Keratinocyte (primary cell): Measurements from ENCODE around the gene UQCRQ. TPM values are rescaled to one million over a fixed set of nuclear protein-coding genes. Genes with fewer than 3 reads are reported as not detected.

ENCODE experiments used
- DNase-seq: peaks from one replicate; pipeline ENCODE4 v3.0.0-alpha.2; 2011; ENCODE audit warnings: low read depth, missing footprints, low spot score
- FAIRE-seq: peaks from 2 replicates; lab custom pipeline; 2011; peaks lifted over from hg19 to GRCh38; lab: Jason Lieb, UNC
- H2AFZ ChIP-seq: 2 replicates; pipeline ENCODE4 v1.6.0; 2012; ENCODE audit warnings: low read length, control low read depth, inconsistent platforms; ENCODE audit not compliant: control insufficient read depth
- H3K27ac ChIP-seq: 2 replicates; pipeline ENCODE4 v1.5.1; 2011; ENCODE audit warnings: low read length; ENCODE audit not compliant: control insufficient read depth, insufficient read depth
- H3K27me3 ChIP-seq: 3 replicates; pipeline ENCODE4 v1.6.0; 2011; ENCODE audit warnings: low read length; ENCODE audit not compliant: control insufficient read depth, insufficient read depth; ENCODE audit errors: extremely low read depth
- H3K36me3 ChIP-seq, 2 experiments: 2 replicates in 1 of 2; 3 replicates in 1 of 2; pipeline ENCODE4 v1.5.1; 2011; ENCODE audit warnings: low read length in 2 of 2, mild to moderate bottlenecking in 1 of 2; ENCODE audit not compliant: control insufficient read depth in 2 of 2, insufficient read depth in 2 of 2; ENCODE audit errors: extremely low read depth in 1 of 2
- H3K4me1 ChIP-seq: 3 replicates; pipeline ENCODE4 v1.5.1; 2011; ENCODE audit warnings: low read length; ENCODE audit not compliant: control insufficient read depth, insufficient read depth; ENCODE audit errors: extremely low read depth
- H3K4me2 ChIP-seq: 3 replicates; pipeline ENCODE4 v1.6.0; 2011; ENCODE audit warnings: low read depth, low read length; ENCODE audit not compliant: control insufficient read depth, insufficient read depth; ENCODE audit errors: extremely low read depth
- H3K4me3 ChIP-seq, 3 experiments: fragments of 200-600 bp in 1 of 3; sonication (generic) in 1 of 3; 2 replicates in 2 of 3; 3 replicates in 1 of 3; pipeline ENCODE4 v1.5.1; 2011 to 2016; ENCODE audit warnings: low read length in 3 of 3, mild to moderate bottlenecking in 3 of 3, control low read depth in 2 of 3, inconsistent platforms in 1 of 3, low read depth in 1 of 3, mixed read lengths in 1 of 3, mixed run types in 1 of 3, moderate library complexity in 1 of 3; ENCODE audit not compliant: control insufficient read depth in 2 of 3, insufficient read depth in 2 of 3; ENCODE audit errors: extremely low read depth in 1 of 3
- H3K79me2 ChIP-seq: 2 replicates; pipeline ENCODE4 v1.6.0; 2012; ENCODE audit warnings: low read length; ENCODE audit not compliant: control insufficient read depth, insufficient read depth
- H3K9ac ChIP-seq: 3 replicates; pipeline ENCODE4 v1.6.0; 2011; ENCODE audit warnings: low read length; ENCODE audit not compliant: control insufficient read depth, insufficient read depth; ENCODE audit errors: extremely low read depth
- H3K9me1 ChIP-seq: 3 replicates; pipeline ENCODE4 v1.6.0; 2011; ENCODE audit warnings: low read length; ENCODE audit not compliant: control insufficient read depth, insufficient read depth; ENCODE audit errors: extremely low read depth
- H3K9me3 ChIP-seq: 2 replicates; pipeline ENCODE4 v1.5.1; 2012; ENCODE audit warnings: low read depth, low read length; ENCODE audit not compliant: control insufficient read depth
- H4K20me1 ChIP-seq: 3 replicates; pipeline ENCODE4 v1.6.0; 2011; ENCODE audit warnings: low read length; ENCODE audit not compliant: control insufficient read depth, insufficient read depth; ENCODE audit errors: extremely low read depth
- CTCF ChIP-seq, 3 experiments: IDR thresholded peaks in 1 of 3; conservative IDR thresholded peaks in 1 of 3; optimal IDR thresholded peaks in 1 of 3; 2 replicates in 2 of 3; 3 replicates in 1 of 3; pipeline versions ENCODE3 to v1.5.1; 2011; ENCODE audit warnings: low read length in 3 of 3, mild to moderate bottlenecking in 3 of 3, moderate library complexity in 2 of 3, control low read depth in 1 of 3, inconsistent platforms in 1 of 3; ENCODE audit not compliant: insufficient read depth in 2 of 3; ENCODE audit errors: extremely low read depth in 1 of 3
- EZH2 ChIP-seq: IDR thresholded peaks from one replicate; pipeline ENCODE4 v1.6.1; 2012; ENCODE audit warnings: inconsistent platforms, mild to moderate bottlenecking, low read length, moderate library complexity
- dilution Hi-C: fragments of 300-500 bp; cut with MboI; formaldehyde crosslinking; loops from one replicate; pipeline ENCODE4 v1.7.0; 2020; ENCODE audit warnings: low sequenced_read_pairs; ENCODE audit not compliant: extremely low pct_ligation_motif_present
- polyA plus RNA-seq, 5 experiments: library from polyadenylated mRNA; depleted of rRNA in 3 of 5; stranded (reverse) in 3 of 5; stranded (forward) in 1 of 5; unstranded in 1 of 5; fragments of >200 nt; gene quantifications; 1 replicate in 1 of 5; 2 replicates in 3 of 5; 3 replicates in 1 of 5; pipeline versions ENCODE4 v1.2.1 to v1.2.3, GENCODE V29; 2011 to 2012; ENCODE audit warnings: missing spikeins in 2 of 5, low read depth in 1 of 5, low replicate concordance in 1 of 5

The UQCRQ gene
- polyA plus RNA-seq, 1 donor (not counting 4 experiments of a cell fraction or from before 2014, with no cell fraction given) = 488 TPM

GRCh38 chr5:132825834-132826391 lies 40.5 kb upstream of the UQCRQ start:
- Histone ChIP-seq H3K36me3 (no peaks in the 10 kb centered on the region), H3K4me2 (peak overlapping the region; percentile 32), H2AFZ (no peak overlapping the region), H4K20me1 (no peaks in the 10 kb centered on the region), H3K27ac (no peak overlapping the region), H3K9me3 (no peaks in the 10 kb centered on the region), H3K4me1 (no peaks in the 10 kb centered on the region), H3K4me3 (no peak overlapping the region), H3K79me2 (no peaks in the 10 kb centered on the region), H3K27me3 (peaks cover 24% of the 10 kb centered on the region), H3K9ac (no peak overlapping the region), H3K9me1 (no peaks in the 10 kb centered on the region)
- no peak for FAIRE-seq
- dilution Hi-C loops = no loop called here
- DNase-seq = no peak
- TF ChIP-seq EZH2 (peak; percentile 30), CTCF (optimal IDR thresholded peaks at IDR 0.05 in 1 of 3, IDR thresholded peaks at IDR 0.05 in 1 of 3, conservative IDR thresholded peaks at IDR 0.05 in 1 of 3; ENCODE audit: extremely low read depth in 1 of 3, insufficient read depth in 2 of 3, low read length in 3 of 3) (no peak)

- Histone ChIP-seq H3K9me3 (no peaks in the 10 kb centered on the region), H3K9me1 (no peaks in the 10 kb centered on the region), H3K9ac (no peak overlapping the region), H2AFZ (no peak overlapping the region), H4K20me1 (no peaks in the 10 kb centered on the region), H3K4me2 (no peak overlapping the region), H3K4me3 (no peak overlapping the region), H3K36me3 (no peaks in the 10 kb centered on the region), H3K79me2 (no peaks in the 10 kb centered on the region), H3K27ac (no peak overlapping the region), H3K4me1 (no peaks in the 10 kb centered on the region), H3K27me3 (peaks cover 24% of the 10 kb centered on the region)
- FAIRE-seq = no peak
- dilution Hi-C loops = no loop called here
- TF ChIP-seq EZH2 (no peak), CTCF (optimal IDR thresholded peaks at IDR 0.05 in 1 of 3, IDR thresholded peaks at IDR 0.05 in 1 of 3, conservative IDR thresholded peaks at IDR 0.05 in 1 of 3; ENCODE audit: extremely low read depth in 1 of 3, insufficient read depth in 2 of 3, low read length in 3 of 3) (no peak)
- no peak for DNase-seq
These were observed 39.9 kb upstream of the UQCRQ start for GRCh38 chr5:132826424-132827082.
